ENCODE data around the gene TFIP11. TPM values are rescaled to one million over a fixed set of nuclear protein-coding genes. Genes with fewer than 3 reads are reported as not detected.

Gene TFIP11
- total RNA-seq, result 30.2 and 37.0 TPM in 2 replicates

DNA sequence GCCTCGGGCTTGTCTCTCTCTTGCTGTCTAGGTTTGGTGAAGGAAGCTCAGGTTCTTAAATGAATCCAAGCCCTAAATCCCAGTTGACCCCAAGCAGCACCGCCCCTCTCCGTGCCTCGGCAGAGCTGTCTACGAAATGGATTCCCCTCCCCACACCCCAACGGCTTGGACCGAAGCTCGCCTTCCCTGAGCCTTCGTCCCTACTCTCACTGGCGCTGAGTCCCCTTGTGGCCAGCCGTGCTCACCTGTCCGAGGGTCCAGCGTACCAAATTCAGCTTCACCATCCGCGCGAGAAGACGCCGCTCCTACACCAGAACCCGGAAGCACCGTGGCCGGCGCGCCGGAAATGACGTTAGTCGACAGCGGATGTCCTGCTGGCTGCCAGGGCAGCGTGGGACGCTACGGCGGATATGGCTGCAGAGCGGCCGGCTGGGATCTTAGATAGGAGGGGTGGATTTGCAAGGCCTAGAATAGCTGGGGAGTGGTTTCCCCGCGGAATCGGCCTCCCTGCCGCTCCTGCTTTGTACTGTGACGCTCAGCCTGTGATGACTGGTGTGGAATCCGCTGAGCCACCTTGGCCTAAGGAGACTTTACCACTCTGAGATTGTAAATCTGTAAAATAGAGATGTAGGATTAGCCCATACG is at the start of gene TFIP11:
TFIP11 (minus strand) TSS at position 325 of the 645 bp plus-strand sequence. CDS start 2,201 bp downstream, outside the sequence.
- DNase-seq (ENCODE audit: low read depth in 2 of 2), result peak; percentile 84 to 96

DNA sequence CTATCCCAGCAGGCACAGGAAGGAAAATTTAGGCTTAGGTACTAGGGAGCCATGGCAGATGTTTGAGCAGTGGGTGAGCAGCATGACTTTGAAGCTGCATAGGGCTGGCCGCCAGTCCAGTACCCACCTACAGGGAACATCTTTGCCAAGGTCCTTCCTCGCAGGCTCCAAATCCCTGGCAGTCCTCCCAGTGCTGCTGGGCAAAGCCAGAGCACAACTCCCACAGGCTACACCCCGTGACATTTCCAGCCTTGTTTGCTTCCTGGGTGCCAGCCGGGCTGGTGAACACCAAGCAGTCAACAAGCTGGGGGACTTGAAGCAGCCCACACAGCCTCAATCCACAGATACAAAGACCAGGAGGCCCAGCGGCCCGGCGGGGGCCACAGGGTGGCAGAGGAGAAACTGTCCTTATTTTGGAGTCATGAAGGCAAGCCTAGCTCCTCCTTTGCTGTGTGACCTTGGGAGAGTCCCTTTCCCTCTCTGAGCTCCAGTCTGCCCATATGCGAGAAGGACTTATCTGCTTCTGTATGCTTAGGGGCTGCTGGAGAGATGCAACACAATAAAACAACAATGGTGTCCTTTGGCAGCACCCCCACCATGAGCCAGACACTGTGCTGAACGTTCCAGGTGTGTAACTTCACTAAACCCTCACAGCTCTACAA is 49.6 kb upstream of the TFIP11 start:
- DNase-seq (ENCODE audit: low read depth in 2 of 2), result no peak

DNA sequence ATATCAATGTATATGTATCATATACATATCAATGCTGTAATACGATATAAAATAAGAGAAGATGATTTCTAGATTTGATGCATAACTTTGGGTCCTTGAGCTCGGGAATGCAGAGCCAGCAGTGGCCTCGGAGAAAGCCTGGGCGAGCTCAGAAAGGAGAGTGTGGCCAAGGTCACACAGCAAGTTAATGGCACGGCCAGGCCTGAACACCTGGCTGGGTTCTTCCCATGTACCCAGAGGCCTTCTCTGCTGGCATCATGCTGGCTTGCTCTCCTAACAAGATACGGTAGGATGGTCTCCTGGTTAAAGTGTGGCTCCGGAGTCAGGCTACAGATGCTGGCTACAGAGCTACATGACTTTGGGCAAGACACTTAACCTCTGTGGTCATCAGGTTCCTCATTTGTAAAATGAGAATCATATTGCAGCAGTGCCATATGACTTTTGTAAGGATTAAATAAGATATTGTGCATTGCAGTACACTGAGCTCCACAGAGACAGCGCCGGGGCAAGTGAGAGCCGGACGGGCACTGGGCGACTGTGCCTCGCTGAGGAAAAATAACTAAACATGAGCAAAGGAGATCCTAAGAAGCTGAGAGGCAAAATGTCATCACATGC is 47.8 kb upstream of the TFIP11 start:
- DNase-seq (ENCODE audit: low read depth in 2 of 2), result no peak

DNA sequence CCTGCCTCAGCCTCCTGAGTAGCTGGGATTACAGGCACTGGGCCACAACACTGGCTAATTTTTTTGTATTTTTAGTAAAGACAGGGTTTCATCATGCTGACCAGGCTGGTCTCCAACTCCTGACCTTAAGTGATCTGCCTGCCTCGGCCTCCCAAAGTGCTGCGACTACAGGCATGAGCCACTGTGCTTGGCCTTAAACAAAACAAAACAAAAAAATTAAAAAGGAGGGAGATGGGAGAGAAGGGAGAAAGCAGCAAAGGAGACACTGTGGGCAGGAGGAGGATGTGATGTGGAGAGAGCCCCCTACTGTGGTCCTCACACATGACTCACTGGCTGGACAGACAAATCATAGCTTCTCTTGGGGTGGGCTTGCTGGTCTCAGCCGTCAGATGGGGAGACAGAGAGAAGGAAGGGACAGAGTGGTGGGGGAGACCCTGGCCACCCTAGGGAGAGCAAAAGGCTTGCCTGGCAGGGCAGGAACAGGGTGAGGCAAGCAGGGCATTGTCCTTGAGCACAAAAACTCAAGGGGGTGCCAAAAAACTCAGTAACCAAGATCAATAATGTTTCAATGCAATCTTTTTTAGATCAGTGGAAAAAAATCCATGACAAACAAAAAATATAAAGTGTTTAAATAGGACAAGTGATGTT is 46.1 kb upstream of the TFIP11 start:
- no peak for DNase-seq (ENCODE audit: low read depth in 2 of 2)

DNA sequence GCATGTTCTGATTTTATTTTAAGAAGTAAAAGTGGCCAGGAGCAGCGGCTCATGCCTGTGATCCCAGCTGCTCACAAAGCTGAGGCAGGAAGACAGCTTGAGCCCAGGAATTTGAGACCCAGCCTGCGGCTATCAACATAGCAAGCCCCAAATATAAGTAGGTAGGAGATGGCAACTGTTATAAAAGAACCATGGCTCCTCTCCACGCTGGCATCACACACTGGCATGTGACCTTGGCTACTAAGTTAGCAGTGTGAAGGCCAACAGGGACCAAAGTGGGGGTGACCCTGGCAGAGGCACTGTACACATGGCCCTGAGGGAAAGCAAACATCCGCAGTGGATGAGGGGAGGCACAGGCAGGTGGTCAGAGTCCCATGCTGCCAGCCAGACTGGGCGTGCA is 44.6 kb upstream of the TFIP11 start:
- no peak for DNase-seq (ENCODE audit: low read depth in 2 of 2)

DNA sequence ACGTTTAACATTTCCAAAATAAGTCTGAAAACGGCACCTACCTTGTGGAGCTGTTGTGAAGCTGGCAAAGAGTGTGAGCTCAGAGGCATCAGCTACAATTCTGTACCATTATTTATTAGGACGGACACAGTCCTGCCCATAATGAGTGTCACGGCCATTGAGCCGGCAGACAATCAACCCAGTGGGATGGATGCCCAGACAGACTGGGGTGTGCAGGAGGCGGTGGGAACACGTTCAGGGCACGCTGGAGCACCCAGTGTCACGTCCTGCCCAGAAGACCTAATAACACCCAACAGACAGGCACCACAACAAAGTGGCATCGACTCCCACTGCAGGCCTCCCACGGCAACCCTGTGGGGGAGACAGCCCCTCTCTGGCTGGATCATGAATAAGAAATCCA is 43.2 kb upstream of the TFIP11 start:
- no peak for DNase-seq (ENCODE audit: low read depth in 2 of 2)

DNA sequence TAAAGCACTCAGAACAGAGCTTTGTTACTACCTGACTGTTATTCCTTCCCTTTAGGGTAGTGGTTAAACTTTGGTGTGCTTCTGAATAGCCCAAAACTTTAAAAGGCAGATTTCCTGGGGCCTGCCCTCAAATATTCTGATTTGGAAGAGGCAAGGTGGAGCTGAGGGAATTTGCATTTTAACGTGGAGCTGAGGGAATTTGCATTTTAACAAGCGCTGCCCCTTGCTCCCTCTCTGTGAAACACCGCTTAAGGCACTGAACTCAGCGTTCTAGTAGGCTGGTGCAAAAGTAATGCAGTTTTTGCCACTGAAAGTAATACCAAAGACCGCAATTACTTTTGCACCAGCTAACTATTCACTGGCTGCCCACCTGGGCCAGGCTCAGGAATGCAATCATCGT is 42.7 kb upstream of the TFIP11 start:
- DNase-seq (ENCODE audit: low read depth in 2 of 2), result no peak

DNA sequence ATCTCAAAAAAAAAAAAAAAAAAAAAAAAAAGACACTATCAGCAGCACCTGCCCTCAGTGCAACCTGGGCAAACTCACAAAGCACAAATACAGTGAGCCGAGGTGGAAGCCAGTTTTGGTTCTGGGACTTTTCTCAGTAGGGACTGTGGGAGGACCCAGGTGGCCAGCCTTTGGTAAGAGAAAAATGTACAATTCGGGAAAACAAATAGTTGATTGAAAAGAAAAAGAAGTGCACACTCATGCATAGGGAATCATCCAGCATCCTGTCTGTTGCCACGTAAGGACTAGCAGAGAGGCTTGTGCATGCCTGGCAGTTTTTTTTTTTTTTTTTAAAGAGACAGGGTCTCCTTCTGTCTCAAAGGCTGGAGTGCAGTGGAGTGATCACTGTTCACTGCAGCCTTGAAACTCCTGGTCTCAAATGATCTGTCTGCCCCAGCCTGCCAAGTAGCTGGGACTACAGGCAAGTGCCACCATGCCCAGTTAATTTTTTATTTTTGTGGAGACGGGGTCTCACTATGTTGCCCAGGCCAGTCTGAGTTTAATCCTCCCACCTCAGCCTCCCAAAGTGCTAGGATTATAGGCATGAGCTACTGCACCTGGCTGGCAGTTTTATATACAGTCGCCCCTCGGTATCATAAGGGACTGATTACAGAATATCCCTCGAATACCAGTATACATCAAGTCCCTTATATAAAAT is 40.9 kb upstream of the TFIP11 start:
- DNase-seq (ENCODE audit: low read depth in 2 of 2), result peak; percentile 40 to 83

DNA sequence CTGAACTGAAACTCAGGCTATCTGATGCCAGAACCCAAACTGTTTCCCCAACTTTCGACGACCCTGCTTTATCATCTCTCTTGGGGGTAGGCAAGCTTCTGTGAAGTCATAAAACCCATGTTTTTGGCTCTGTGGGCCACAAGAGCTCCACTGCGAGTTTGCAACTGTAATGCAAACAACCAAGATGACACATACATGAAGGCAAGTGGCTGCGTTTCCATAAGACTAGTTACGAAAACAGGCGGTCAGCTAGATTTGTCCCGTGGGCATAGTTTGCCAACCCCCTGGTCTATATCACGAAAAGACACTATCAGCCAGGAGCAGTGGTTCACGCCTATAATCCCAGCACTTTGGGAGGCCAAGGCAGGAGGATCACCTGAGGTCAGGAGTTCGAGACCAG is 40.2 kb upstream of the TFIP11 start:
- no peak for DNase-seq (ENCODE audit: low read depth in 2 of 2)

DNA sequence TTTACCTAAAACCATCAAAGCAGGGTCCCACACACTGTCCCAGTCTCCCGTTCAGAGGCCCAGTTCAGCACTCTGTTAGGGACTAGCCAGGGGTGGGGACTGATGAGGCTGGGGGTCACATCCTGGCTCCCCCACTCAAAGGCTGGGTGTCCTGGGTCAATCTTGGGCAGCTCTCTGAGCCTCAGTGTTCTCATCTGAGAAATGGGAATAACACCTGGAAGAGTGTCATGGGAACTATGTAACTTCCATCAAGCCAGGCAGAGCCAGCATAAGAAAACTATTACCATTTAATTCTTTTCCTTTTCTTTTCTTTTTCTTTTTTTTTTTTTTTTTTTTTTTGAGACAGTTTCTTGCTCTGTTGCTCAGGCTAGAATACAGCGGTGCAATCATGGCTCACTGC is 39.3 kb upstream of the TFIP11 start:
- DNase-seq (ENCODE audit: low read depth in 2 of 2), result no peak

DNA sequence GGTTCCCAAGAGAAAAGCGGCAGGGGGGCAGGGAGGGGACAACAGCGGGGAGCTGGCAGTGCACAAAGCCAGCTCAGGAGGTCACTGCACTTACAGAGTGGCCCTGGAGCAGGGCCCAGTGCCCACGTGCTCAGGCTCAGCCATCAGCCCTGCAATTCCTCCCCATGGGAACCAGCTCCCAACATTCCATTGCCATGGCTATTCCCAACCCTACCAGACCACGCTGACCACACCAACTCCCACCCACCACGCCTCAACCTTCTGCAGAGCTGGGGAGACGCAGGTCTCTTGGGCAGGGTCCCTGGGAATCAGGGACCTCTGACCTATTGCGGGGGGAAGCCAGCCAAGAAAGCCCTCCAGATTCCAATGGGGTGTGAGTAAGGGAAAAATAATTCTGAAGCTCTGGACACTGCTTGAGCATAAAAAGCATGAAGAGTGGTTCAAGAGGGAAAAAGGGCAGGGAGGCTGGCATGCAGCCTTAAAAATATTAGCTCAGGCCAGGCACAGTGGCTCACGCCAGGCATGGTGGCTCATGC is 38.3 kb upstream of the TFIP11 start:
- DNase-seq (ENCODE audit: low read depth in 2 of 2), result peak; percentile 42 to 76

DNA sequence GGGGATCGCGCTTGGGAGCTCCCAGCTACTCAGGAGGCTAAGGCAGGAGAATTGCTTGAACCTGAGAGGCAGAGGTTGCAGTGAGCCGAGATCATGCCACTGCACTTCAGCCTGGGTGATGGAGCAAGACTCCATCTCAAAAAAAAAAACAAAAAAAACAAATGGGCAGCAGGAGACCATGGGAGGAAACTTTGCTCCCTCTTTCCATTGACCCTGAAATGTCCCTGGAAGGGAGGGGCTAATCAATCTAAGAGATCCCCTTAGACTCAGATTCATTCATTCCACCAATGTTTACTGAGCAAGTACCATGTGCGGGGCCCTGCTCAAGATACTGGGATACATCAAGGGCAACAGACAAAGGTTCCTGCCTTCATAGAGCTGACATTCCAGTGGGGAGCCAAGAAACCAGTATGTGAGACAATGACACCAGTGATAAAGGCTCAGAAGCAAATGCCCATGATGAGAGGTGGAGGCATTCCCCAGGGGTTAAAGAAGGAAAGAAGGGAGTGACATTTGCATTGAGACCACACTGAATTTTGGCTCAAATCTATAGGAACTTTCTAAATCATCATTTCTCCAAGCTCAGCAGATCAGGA is 37.7 kb upstream of the TFIP11 start:
- no peak for DNase-seq (ENCODE audit: low read depth in 2 of 2)

DNA sequence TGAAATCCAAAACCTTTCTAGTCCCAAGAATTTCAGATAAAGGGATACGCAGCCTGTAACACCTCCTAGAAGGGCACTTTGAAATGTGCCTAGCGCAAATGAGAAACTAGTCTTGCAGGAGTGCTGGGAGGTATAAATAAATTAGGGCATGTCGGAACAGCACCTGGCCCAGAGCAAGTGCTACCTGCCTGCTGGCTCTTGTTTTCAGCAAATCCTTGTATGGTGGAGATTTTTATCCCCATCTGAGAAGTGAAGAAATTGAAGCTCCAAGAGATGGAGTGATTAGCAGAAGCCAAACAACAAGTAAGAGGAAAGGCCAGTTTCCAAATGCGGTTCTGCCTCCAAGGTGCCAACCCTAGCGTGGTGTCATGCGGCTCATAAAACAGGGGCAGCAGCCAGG is 36.7 kb upstream of the TFIP11 start:
- no peak for DNase-seq (ENCODE audit: low read depth in 2 of 2)

DNA sequence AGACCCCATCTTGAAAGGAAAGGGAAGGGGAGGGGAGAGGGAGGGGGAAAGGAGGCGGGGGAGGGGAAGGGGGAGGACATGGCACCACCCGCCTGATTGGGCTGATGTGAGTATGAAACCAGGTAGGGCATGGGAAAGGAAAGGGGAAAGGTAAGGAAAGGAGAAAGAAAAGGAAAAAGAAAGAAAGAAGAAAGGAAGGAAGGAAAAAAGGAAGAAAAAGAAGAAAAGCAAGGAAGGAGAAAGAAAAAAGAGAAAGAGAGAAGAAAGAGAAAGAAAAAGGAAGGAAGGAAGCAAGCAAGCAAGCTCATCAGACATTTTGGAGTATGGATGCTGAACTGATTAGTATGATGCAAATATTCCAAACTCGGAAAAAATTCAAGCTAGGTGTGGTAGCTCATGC is 36.0 kb upstream of the TFIP11 start:
- no peak for DNase-seq (ENCODE audit: low read depth in 2 of 2)

DNA sequence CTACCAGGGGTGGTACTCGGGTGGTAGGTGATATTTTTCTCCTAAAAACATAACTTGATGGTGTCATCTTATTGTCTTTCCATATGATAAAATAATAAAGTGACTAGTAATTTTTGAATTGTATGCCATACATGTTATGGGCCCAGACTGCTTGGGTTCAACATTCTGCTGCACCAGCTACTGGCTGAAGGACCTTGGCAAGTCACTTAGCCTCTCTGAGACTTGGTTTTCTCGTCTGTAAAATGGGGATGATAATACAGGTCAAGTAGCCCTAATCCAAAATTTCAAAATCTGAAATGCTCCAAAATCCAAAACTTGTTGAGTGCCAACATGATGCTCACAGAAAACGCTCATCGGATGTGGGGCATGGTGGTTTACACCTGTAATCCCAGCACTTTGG is 35.6 kb upstream of the TFIP11 start:
- DNase-seq (ENCODE audit: low read depth in 2 of 2), result no peak

DNA sequence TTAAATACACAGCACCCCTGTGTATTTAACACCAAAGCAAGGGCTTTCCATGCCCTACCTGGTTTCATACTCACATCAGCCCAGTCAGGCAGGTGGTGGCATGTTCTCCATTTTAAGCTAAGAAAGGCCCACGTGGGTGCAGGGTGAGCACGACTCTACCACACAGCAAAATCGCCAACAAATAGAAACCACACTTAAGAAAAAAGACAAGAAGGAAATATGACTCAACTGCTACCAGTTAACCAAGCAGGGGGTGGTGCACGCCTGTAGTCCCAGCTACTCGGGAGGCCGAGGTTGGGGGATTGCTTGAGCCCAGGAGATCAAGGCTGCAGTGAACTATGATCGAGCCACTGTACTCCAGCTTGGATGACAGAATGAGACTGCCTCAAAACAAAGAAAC is 35.2 kb upstream of the TFIP11 start:
- no peak for DNase-seq (ENCODE audit: low read depth in 2 of 2)

DNA sequence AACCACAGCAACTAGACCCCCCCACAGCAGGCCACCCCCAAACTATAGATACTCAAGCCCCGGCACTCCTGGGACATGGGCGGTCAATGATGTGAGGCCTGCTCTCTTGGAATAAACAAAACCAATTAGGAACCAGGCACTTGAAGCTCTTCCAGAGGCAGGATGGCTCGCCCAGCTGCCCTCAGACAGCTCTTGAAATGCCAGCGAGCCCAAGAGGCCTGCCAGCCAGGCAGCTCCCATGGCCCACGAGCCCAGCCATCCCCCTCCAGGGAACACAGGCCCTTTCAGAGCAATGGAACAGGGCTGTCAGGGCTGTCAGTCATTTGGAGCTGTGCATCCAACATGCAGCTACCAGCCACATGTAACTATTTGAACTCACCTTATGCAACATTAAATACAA is 34.0 kb upstream of the TFIP11 start:
- no peak for DNase-seq (ENCODE audit: low read depth in 2 of 2)

DNA sequence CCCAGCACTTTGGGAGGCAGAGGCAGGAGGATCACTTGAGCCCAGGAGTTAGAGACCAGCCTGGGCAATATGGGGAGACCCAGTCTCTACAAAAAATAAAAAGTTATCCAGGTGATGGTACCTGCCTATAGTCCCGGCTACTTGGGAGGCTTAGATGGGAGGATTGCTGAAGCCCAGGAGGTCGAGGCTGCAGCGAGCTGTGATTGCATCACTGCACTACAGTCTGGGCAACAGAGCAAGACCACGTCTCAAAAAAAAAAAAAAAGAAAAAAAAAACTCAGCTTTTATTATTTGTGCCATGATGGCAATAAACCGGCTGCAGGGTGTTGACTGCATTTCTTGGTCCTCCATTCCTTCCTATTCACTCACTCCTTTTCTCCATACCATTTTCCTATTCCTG is 33.6 kb upstream of the TFIP11 start:
- DNase-seq (ENCODE audit: low read depth in 2 of 2), result no peak

DNA sequence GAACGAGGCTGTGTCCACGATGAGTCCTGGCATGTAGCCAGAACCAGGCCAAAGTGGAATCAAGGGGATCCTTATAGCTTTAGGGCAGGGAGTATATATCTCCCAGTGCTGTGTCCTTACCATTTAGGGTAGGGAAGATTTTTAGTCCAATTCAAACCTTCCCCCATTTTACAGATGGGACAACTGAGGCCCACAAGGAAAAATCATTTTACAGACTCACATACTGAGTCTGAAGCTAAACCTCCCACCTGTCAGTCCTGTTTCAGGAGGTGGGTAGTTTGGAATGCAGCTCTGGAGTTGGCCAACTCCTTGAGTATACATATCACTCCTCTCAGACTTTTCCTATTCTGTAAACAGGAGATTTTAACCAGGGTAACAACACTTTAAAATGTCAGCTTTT is 33.1 kb upstream of the TFIP11 start:
- no peak for DNase-seq (ENCODE audit: low read depth in 2 of 2)

DNA sequence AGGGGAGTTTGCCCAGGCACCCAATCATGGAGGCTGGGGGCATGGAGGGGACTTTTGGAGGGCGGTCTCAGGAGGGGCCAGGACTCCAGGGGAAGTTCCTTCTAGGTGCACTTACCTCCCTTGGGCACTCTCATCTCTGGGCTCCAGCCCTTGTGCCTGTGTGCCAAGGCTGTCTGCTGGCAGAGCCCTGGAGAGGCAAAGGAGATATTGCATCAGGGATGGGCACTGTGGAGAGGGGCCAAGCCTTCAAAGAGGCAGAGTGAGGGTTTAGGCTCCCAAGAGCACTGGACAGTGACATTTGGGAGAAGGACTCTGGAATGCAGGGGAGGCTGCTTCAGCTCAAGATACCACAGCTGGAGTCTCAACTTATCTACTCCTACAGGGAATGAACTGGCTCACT is 32.2 kb upstream of the TFIP11 start:
- DNase-seq (ENCODE audit: low read depth in 2 of 2), result no peak

DNA sequence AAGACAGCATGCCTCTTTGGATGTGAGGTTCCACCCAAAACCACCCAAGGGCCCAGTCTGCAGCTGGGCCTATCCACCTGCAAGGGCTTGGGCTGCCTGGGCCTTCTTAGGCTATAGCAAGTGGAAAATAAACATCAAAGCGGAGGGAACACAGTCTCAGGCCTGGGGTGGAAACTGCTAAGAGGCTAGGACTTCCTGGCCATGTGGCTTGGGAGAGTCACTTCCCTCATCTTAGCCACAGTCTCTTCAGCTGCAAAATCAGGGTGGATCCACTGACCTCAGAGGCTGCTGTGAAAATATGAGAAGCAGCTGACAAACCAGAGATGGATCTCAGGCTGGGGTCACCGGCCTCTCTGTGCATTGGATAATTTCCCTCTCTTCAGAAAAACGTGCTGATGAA is 30.6 kb upstream of the TFIP11 start:
- no peak for DNase-seq (ENCODE audit: low read depth in 2 of 2)
